DLD1 (cell line): ENCODE results near the gene ADNP2.

Source experiments
- in situ Hi-C: cut with HindIII; loops from 2 replicates; pipeline ENCODE4 v1.10.0; 2017; ENCODE audit warnings: low sequenced_read_pairs

Gene ADNP2

GRCh38 chr18:80106482-80107051 lies 2.5 kb upstream of the ADNP2 start:
- in situ Hi-C loops: no loop called here

DNA sequence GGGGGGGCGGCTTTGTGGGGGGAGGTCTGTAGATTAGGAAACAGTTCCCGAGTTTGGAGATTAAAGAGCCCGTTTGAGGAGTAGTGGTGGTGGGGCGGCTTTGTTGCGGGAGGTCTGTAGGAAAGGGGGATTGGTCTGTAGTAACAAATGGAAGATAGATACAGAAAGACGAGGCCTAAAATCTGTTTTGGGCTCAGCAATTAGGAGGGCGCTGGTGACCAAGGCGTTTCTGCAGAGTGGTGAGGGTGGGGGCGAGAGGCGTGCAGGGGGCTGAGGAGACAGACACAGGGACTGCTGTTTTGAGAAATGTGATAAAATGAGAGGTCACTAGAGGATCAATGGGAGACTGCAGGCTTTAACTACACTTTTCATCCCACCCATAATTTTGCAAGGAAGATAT lies 1.6 kb upstream of the ADNP2 start:
- in situ Hi-C loops: no loop called here

- in situ Hi-C loops: no loop called here
Observed at GRCh38 chr18:80108121-80108536, 933 bp upstream of the ADNP2 start.

GRCh38 chr18:80109676-80110078 lies 615 bp downstream of the ADNP2 start:
- in situ Hi-C loops: no loop called here

- in situ Hi-C loops: no loop called here
Observed at GRCh38 chr18:80112624-80113248, 3.7 kb downstream of the ADNP2 start.

- in situ Hi-C loops: no loop called here
Observed at GRCh38 chr18:80115035-80115434, 6.0 kb downstream of the ADNP2 start.

DNA sequence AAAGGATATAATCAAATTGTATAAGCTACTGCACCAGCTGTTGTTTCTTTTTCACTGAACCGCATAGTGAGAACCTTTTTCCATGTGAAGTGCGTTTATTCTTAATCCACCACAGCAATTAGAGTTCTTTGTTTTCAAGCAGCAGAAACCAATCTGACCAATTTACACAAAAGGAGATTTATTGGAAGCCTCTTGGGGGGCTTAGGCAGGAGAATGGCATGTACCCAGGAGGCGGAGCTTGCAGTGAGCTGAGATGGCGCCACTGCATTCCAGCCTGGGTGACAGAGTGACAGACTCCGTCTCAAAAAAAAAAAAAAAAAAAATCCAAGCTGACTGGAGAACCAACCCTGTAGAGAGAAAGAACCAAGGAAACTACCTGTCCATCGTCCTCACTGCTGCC lies 10.0 kb downstream of the ADNP2 start:
- in situ Hi-C loops: no loop called here

GRCh38 chr18:80120932-80121331 lies 11.9 kb downstream of the ADNP2 start:
- in situ Hi-C loops: no loop called here

- in situ Hi-C loops: no loop called here
Observed at GRCh38 chr18:80124131-80124530, 15.1 kb downstream of the ADNP2 start.

GRCh38 chr18:80126797-80127196 lies 17.7 kb downstream of the ADNP2 start:
- in situ Hi-C loops: no loop called here

DNA sequence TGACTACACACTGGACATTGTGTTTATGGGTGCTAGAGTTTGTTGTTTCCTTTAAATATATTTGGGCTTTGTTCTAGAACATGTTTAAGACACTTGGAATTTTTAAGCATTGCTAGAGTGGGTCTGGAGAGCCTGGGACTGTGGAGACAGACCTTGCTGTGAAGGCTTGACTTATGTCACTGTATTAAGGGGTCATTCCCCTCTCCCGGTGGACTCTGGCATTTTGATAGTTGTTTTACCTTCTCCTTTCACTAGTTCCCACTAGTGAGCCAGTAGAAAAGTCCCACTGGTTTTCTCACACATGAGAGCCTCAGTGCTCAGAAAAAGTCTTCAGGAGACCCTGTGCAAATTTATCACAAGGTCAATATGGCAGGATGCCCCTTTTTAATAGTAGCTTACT lies 18.6 kb downstream of the ADNP2 start:
- in situ Hi-C loops: no loop called here

- in situ Hi-C loops: no loop called here
Observed at GRCh38 chr18:80129672-80130367, 20.8 kb downstream of the ADNP2 start.

- in situ Hi-C loops: no loop called here
Observed at GRCh38 chr18:80130555-80130954, 21.5 kb downstream of the ADNP2 start.

DNA sequence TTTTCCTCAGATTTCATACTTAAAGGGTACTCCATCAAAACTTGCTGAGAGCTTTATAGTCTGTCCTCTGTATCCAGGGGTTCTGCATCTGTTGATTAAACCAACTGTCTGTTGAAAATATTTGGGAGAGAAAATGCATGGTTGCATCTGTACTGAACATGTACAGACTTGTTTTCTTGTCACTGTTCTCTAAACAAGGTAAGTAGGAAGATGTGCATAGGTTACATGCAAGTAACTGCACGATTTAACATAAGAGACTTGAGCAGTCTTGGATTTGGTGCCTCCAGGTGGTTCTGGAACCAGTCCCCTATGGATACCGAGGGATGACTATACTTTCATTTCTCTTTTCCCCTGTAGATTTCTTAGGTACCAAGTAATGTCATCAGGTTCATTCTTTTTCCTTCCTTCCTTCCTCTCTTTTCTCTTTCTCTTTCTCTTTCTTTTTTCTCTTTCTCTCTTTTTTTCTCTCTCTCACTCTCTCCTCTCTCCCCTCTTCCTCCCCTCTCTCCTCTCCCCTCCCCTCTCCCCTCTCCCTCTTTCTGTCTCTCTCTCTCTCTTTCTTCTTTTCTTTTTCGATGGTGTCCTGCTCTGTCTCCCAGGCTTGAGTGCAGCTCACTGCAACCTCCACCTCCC lies 23.2 kb downstream of the ADNP2 start:
- in situ Hi-C loops: no loop called here

DNA sequence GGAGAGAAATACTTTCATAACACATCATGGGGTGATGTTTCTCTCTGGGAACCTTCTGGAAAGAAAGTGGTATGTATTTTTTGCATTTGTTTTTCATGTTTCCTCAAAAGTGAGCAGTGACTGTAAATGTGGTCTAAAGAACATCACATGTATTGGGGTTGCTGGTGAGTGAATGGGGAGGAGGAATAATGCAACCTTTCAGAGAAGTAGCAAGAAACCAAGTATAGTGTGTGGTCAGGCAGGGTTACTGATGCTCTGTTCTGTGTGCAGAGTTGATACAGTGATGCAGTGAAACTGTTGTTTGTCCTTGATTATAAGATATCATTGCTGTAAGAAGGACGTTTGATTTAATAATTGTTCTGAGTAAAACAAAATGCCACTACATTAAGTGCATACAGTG lies 24.1 kb downstream of the ADNP2 start:
- in situ Hi-C loops: no loop called here

DNA sequence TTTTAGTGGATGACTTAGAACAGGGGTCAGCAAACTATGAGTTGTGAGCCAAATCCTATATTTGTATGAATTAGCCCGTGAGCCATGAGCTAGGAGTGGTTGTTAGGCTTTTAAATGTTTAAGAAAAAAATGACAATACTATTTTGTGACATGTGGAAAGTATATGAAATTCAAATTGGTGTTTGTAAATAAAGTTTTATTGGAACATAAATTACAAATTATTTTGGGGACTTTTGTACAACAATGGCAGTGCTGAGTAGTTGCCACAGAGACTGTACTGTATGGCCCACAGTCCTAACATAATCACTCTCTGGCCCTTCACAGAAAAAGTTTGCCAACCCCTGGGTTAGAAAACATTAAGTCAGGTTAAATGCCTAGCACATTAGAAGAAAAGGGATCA lies 26.1 kb downstream of the ADNP2 start:
- in situ Hi-C loops: no loop called here

DNA sequence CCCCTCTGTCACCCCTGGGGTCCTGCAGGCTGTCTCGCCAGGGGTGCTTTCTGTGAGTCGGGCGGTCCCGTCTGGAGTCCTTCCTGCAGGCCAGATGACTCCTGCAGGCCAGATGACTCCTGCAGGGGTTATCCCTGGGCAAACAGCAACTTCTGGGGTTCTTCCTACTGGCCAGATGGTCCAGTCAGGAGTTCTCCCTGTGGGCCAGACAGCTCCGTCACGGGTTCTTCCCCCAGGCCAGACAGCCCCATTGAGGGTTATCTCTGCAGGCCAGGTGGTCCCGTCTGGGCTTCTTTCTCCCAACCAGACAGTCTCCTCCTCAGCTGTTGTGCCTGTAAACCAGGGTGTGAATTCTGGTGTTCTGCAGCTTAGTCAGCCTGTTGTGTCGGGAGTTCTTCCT lies 27.6 kb downstream of the ADNP2 start:
- in situ Hi-C loops: no loop called here

GRCh38 chr18:80137137-80137536 lies 28.1 kb downstream of the ADNP2 start:
- in situ Hi-C loops: no loop called here

DNA sequence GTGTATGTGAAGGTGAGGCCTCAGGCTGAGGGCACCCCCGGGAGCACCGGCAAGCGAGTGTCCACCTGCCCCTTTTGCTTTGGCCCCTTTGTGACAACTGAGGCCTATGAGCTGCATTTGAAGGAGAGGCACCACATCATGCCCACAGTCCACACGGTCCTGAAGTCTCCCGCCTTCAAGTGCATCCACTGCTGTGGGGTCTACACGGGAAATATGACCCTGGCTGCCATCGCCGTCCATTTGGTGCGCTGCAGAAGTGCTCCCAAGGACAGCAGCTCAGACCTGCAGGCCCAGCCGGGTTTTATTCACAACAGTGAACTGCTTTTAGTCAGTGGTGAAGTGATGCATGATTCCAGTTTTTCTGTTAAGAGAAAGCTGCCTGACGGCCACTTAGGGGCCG lies 28.9 kb downstream of the ADNP2 start:
- in situ Hi-C loops: no loop called here

- in situ Hi-C loops: no loop called here
Observed at GRCh38 chr18:80140455-80140985, 31.5 kb downstream of the ADNP2 start.

DNA sequence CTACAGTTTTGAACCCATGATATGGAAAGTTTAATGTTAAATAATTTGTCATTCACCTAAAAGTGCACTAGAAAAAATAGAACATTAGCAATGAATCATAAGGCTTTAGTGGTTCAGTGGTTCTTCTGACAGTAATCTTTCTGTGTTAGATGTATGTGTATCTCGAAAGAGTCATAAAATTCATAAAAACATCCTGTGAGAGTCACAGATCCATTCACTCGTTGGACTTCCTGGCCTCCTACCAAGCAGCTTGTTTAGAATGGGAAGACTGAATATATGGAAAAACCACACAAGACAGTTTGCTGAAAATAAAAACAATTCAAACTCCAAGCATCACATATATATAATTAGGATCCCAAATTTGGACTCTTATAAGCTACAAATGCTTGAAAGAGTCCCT lies 34.8 kb downstream of the ADNP2 start:
- in situ Hi-C loops: no loop called here
